ENCODE measurements around the gene ZNF138.
"Not testable (repeated sequence)": the region's sequence is repeated elsewhere in the genome, so short reads cannot be mapped to it uniquely, and the experiment has no call there.

ZNF138 gene

GRCh38 chr7:64775289-64775688, 18.9 kb upstream of the ZNF138 start:
- H3K23ac ChIP-seq (ENCODE audit: low read length): no peak overlapping the region
- H2BK5ac ChIP-seq (ENCODE audit: low read depth, low read length, poor library complexity): no peak overlapping the region

GRCh38 chr7:64784842-64785241, 9.4 kb upstream of the ZNF138 start:
- not testable (repeated sequence) for H3K27ac ChIP-seq (ENCODE audit: low read depth, low read length); H4K12ac ChIP-seq (ENCODE audit: low read depth, low read length); H4K91ac ChIP-seq (ENCODE audit: low read depth, low read length); H3K36me3 ChIP-seq (ENCODE audit: control insufficient read depth in 1 of 2, insufficient read depth in 2 of 2, low read length in 2 of 2); H2AK5ac ChIP-seq (ENCODE audit: low read length); H3K4me2 ChIP-seq (ENCODE audit: low read length); H3K9me3 ChIP-seq (ENCODE audit: insufficient read depth, low read depth, low read length); H2BK12ac ChIP-seq (ENCODE audit: low read length); H2AFZ ChIP-seq (ENCODE audit: insufficient read depth, low read length, poor library complexity); H3K4ac ChIP-seq (ENCODE audit: low read depth, low read length); H2BK5ac ChIP-seq (ENCODE audit: low read depth, low read length, poor library complexity); H4K8ac ChIP-seq (ENCODE audit: low read depth, low read length); H2BK120ac ChIP-seq (ENCODE audit: insufficient read depth, low read length, poor library complexity); H3K23ac ChIP-seq (ENCODE audit: low read length); H3K4me1 ChIP-seq (ENCODE audit: control insufficient read depth in 1 of 2, insufficient read depth in 2 of 2, low read length in 2 of 2); H3K18ac ChIP-seq (ENCODE audit: low read length); H3K14ac ChIP-seq (ENCODE audit: low read length); H3K27me3 ChIP-seq (ENCODE audit: insufficient read depth, low read length); H3K9ac ChIP-seq (ENCODE audit: low read length); H3K4me3 ChIP-seq (ENCODE audit: low read depth, low read length); H3K79me2 ChIP-seq (ENCODE audit: control insufficient read depth, insufficient read depth, low read length, poor library complexity); H3K79me1 ChIP-seq (ENCODE audit: low read length); DNase-seq
- WGBS (ENCODE audit: extremely low coverage, insufficient coverage, insufficient read length): no CpG with 5 or more reads among the region's 23 CpGs

More at GRCh38 chr7:64775289-64775688, 18.9 kb upstream of the ZNF138 start:
- no peak overlapping the region for H2AFZ ChIP-seq (ENCODE audit: insufficient read depth, low read length, poor library complexity)
- H3K4ac ChIP-seq (ENCODE audit: low read depth, low read length): no peak overlapping the region
- H3K4me3 ChIP-seq (ENCODE audit: low read depth, low read length): no peak overlapping the region
- no peak overlapping the region for H4K12ac ChIP-seq (ENCODE audit: low read depth, low read length)
- no peak overlapping the region for H3K27ac ChIP-seq (ENCODE audit: low read depth, low read length)
- no peaks in the 10 kb centered on the region for H3K79me2 ChIP-seq (ENCODE audit: control insufficient read depth, insufficient read depth, low read length, poor library complexity)
- no peak overlapping the region for H2BK12ac ChIP-seq (ENCODE audit: low read length)
- H3K4me1 ChIP-seq (ENCODE audit: control insufficient read depth in 1 of 2, insufficient read depth in 2 of 2, low read length in 2 of 2): no peaks in the 10 kb centered on the region
- H3K79me1 ChIP-seq (ENCODE audit: low read length): no peaks in the 10 kb centered on the region
- no peak overlapping the region for H2BK120ac ChIP-seq (ENCODE audit: insufficient read depth, low read length, poor library complexity)
- no peak overlapping the region for H3K4me2 ChIP-seq (ENCODE audit: low read length)
- no peak overlapping the region for H3K9ac ChIP-seq (ENCODE audit: low read length)
- no peaks in the 10 kb centered on the region for H3K27me3 ChIP-seq (ENCODE audit: insufficient read depth, low read length)
- H3K14ac ChIP-seq (ENCODE audit: low read length): no peak overlapping the region
- H3K36me3 ChIP-seq (ENCODE audit: control insufficient read depth in 1 of 2, insufficient read depth in 2 of 2, low read length in 2 of 2): no peaks in the 10 kb centered on the region
- WGBS (ENCODE audit: extremely low coverage, insufficient coverage, insufficient read length): no CpG with 5 or more reads among the region's 3 CpGs
- H3K9me3 ChIP-seq (ENCODE audit: insufficient read depth, low read depth, low read length): peaks cover 2% of the 10 kb centered on the region
- no peak for DNase-seq
- no peak overlapping the region for H4K8ac ChIP-seq (ENCODE audit: low read depth, low read length)
- no peak overlapping the region for H2AK5ac ChIP-seq (ENCODE audit: low read length)
- no peak overlapping the region for H3K18ac ChIP-seq (ENCODE audit: low read length)
- no peak overlapping the region for H4K91ac ChIP-seq (ENCODE audit: low read depth, low read length)

GRCh38 chr7:64787295-64787694, 6.9 kb upstream of the ZNF138 start:
- no peak overlapping the region for H3K18ac ChIP-seq (ENCODE audit: low read length)
- no peak overlapping the region for H4K8ac ChIP-seq (ENCODE audit: low read depth, low read length)
- no peak overlapping the region for H4K12ac ChIP-seq (ENCODE audit: low read depth, low read length)
- no peak overlapping the region for H3K23ac ChIP-seq (ENCODE audit: low read length)
- no peaks in the 10 kb centered on the region for H3K36me3 ChIP-seq (ENCODE audit: control insufficient read depth in 1 of 2, insufficient read depth in 2 of 2, low read length in 2 of 2)
- H2AK5ac ChIP-seq (ENCODE audit: low read length): no peak overlapping the region
- no peak overlapping the region for H3K9ac ChIP-seq (ENCODE audit: low read length)
- H3K4ac ChIP-seq (ENCODE audit: low read depth, low read length): no peak overlapping the region
- no peaks in the 10 kb centered on the region for H3K4me1 ChIP-seq (ENCODE audit: control insufficient read depth in 1 of 2, insufficient read depth in 2 of 2, low read length in 2 of 2)
- H3K4me2 ChIP-seq (ENCODE audit: low read length): no peak overlapping the region
- H3K79me1 ChIP-seq (ENCODE audit: low read length): no peaks in the 10 kb centered on the region
- no peak overlapping the region for H3K27ac ChIP-seq (ENCODE audit: low read depth, low read length)
- H3K14ac ChIP-seq (ENCODE audit: low read length): no peak overlapping the region
- H4K91ac ChIP-seq (ENCODE audit: low read depth, low read length): no peak overlapping the region
- no peaks in the 10 kb centered on the region for H3K79me2 ChIP-seq (ENCODE audit: control insufficient read depth, insufficient read depth, low read length, poor library complexity)
- no peak overlapping the region for H2AFZ ChIP-seq (ENCODE audit: insufficient read depth, low read length, poor library complexity)
- no peak overlapping the region for H2BK12ac ChIP-seq (ENCODE audit: low read length)
- H3K27me3 ChIP-seq (ENCODE audit: insufficient read depth, low read length): no peaks in the 10 kb centered on the region
- no peak overlapping the region for H3K4me3 ChIP-seq (ENCODE audit: low read depth, low read length)
- no peak overlapping the region for H2BK120ac ChIP-seq (ENCODE audit: insufficient read depth, low read length, poor library complexity)
- no peak overlapping the region for H2BK5ac ChIP-seq (ENCODE audit: low read depth, low read length, poor library complexity)
- no peaks in the 10 kb centered on the region for H3K9me3 ChIP-seq (ENCODE audit: insufficient read depth, low read depth, low read length)
- no peak for DNase-seq

- not testable (repeated sequence) for H3K27ac ChIP-seq (ENCODE audit: low read depth, low read length); H4K8ac ChIP-seq (ENCODE audit: low read depth, low read length); H3K27me3 ChIP-seq (ENCODE audit: insufficient read depth, low read length)
These were observed 5.0 kb upstream of the ZNF138 start for GRCh38 chr7:64789241-64789640.

More at GRCh38 chr7:64789241-64789640, 5.0 kb upstream of the ZNF138 start:
- not testable (repeated sequence) for H2BK12ac ChIP-seq (ENCODE audit: low read length); H3K4ac ChIP-seq (ENCODE audit: low read depth, low read length); H2BK5ac ChIP-seq (ENCODE audit: low read depth, low read length, poor library complexity); H3K18ac ChIP-seq (ENCODE audit: low read length); H3K4me1 ChIP-seq (ENCODE audit: control insufficient read depth in 1 of 2, insufficient read depth in 2 of 2, low read length in 2 of 2); H3K36me3 ChIP-seq (ENCODE audit: control insufficient read depth in 1 of 2, insufficient read depth in 2 of 2, low read length in 2 of 2); DNase-seq; H3K4me2 ChIP-seq (ENCODE audit: low read length); H2AK5ac ChIP-seq (ENCODE audit: low read length); H3K79me1 ChIP-seq (ENCODE audit: low read length); H4K91ac ChIP-seq (ENCODE audit: low read depth, low read length); H2BK120ac ChIP-seq (ENCODE audit: insufficient read depth, low read length, poor library complexity); H3K9me3 ChIP-seq (ENCODE audit: insufficient read depth, low read depth, low read length); H3K23ac ChIP-seq (ENCODE audit: low read length); H2AFZ ChIP-seq (ENCODE audit: insufficient read depth, low read length, poor library complexity); H4K12ac ChIP-seq (ENCODE audit: low read depth, low read length); H3K79me2 ChIP-seq (ENCODE audit: control insufficient read depth, insufficient read depth, low read length, poor library complexity); H3K9ac ChIP-seq (ENCODE audit: low read length); H3K4me3 ChIP-seq (ENCODE audit: low read depth, low read length); H3K14ac ChIP-seq (ENCODE audit: low read length)
- WGBS (ENCODE audit: extremely low coverage, insufficient coverage, insufficient read length): no CpG with 5 or more reads among the region's 11 CpGs
